ENCODE data around the gene PTPRN2. TPM values are rescaled to one million over a fixed set of nuclear protein-coding genes. Genes with fewer than 3 reads are reported as not detected.

The PTPRN2 gene
- polyA plus RNA-seq, 1 donor, result 1.7 TPM

- DNase-seq (ENCODE audit: low read depth), result no peak
Measured at GRCh38 chr7:158324397-158325360, 262.9 kb downstream of the PTPRN2 start.

GRCh38 chr7:158323741-158324396 lies 263.8 kb downstream of the PTPRN2 start:
- DNase-seq (ENCODE audit: low read depth), result no peak

GRCh38 chr7:158322616-158323530 lies 264.8 kb downstream of the PTPRN2 start:
- no peak for DNase-seq (ENCODE audit: low read depth)

GRCh38 chr7:158321936-158322615 lies 265.5 kb downstream of the PTPRN2 start:
- no peak for DNase-seq (ENCODE audit: low read depth)

- DNase-seq (ENCODE audit: low read depth), result no peak
Measured at GRCh38 chr7:158321056-158321700, 266.4 kb downstream of the PTPRN2 start.

GRCh38 chr7:158320328-158320727 lies 267.3 kb downstream of the PTPRN2 start:
- no peak for DNase-seq (ENCODE audit: low read depth)

- DNase-seq (ENCODE audit: low read depth), result no peak
Measured at GRCh38 chr7:158318511-158318913, 269.1 kb downstream of the PTPRN2 start.

GRCh38 chr7:158317238-158318205 lies 270.1 kb downstream of the PTPRN2 start:
- DNase-seq (ENCODE audit: low read depth), result no peak

GRCh38 chr7:158316466-158317031 lies 271.1 kb downstream of the PTPRN2 start:
- no peak for DNase-seq (ENCODE audit: low read depth)

- DNase-seq (ENCODE audit: low read depth), result no peak
Measured at GRCh38 chr7:158315881-158316280, 271.7 kb downstream of the PTPRN2 start.

- no peak for DNase-seq (ENCODE audit: low read depth)
Measured at GRCh38 chr7:158315326-158315725, 272.3 kb downstream of the PTPRN2 start.

GRCh38 chr7:158314394-158314793 lies 273.2 kb downstream of the PTPRN2 start:
- no peak for DNase-seq (ENCODE audit: low read depth)

- DNase-seq (ENCODE audit: low read depth), result no peak
Measured at GRCh38 chr7:158313931-158314330, 273.7 kb downstream of the PTPRN2 start.

- no peak for DNase-seq (ENCODE audit: low read depth)
Measured at GRCh38 chr7:158312789-158313188, 274.8 kb downstream of the PTPRN2 start.

- DNase-seq (ENCODE audit: low read depth), result no peak
Measured at GRCh38 chr7:158311791-158312190, 275.8 kb downstream of the PTPRN2 start.

- DNase-seq (ENCODE audit: low read depth), result no peak
Measured at GRCh38 chr7:158310924-158311666, 276.5 kb downstream of the PTPRN2 start.

- no peak for DNase-seq (ENCODE audit: low read depth)
Measured at GRCh38 chr7:158309868-158310763, 277.5 kb downstream of the PTPRN2 start.
